Testis (tissue), 3 donors: ENCODE data around the gene PRPH. TPM values are rescaled to one million over a fixed set of nuclear protein-coding genes. Genes with fewer than 3 reads are reported as not detected.
A peak's percentile ranks its signal among the peaks of the same experiment; 100 is the strongest.

ENCODE experiments used
- DNase-seq: peaks from one replicate; pipeline ENCODE4 v3.0.0-alpha.2; 2019
- H3K27ac ChIP-seq, 2 donors: fragments of 200-600 bp; sonication (generic); one replicate each; pipeline ENCODE4 v1.5.1; 2019
- H3K27me3 ChIP-seq: fragments of 200-600 bp; sonication (generic); one replicate; pipeline ENCODE4 v1.5.1; 2019
- H3K36me3 ChIP-seq: fragments of 200-600 bp; sonication (generic); one replicate; pipeline ENCODE4 v1.5.1; 2017; ENCODE audit warnings: low read depth; ENCODE audit errors: missing control alignments
- H3K4me1 ChIP-seq: fragments of 200-600 bp; sonication (generic); one replicate; pipeline ENCODE4 v1.5.1; 2019
- H3K4me3 ChIP-seq, 2 donors: fragments of 200-600 bp; sonication (generic); one replicate each; pipeline ENCODE4 v1.5.1; 2017 to 2019
- H3K9me3 ChIP-seq: fragments of 200-600 bp; sonication (generic); one replicate; pipeline ENCODE4 v1.5.1; 2017
- CTCF ChIP-seq, 3 experiments: fragments of 450-650 bp in 2 of 3; fragments of 200-600 bp in 1 of 3; sonication (generic) in 1 of 3; IDR thresholded peaks; one replicate each; pipeline ENCODE4 v1.5.1; 2016 to 2019; ENCODE audit warnings: antibody characterized with exemption in 3 of 3, mild to moderate bottlenecking in 2 of 3, moderate library complexity in 1 of 3
- POLR2A ChIP-seq: fragments of 450-650 bp; IDR thresholded peaks from one replicate; pipeline ENCODE4 v1.6.1; 2017; ENCODE audit warnings: antibody characterized with exemption, mild to moderate bottlenecking, moderate library complexity
- WGBS, 2 donors: methylation state at CpG; one replicate each; pipeline ENCODE4 v1.1.5; 2018; 5-methylcytosine and 5-hydroxymethylcytosine counted together
- intact Hi-C: fragments of 100-400 bp; cut with DNase I; formaldehyde crosslinking; loops from one replicate; pipeline ENCODE4 v1.15.1; 2023; ENCODE audit warnings: low total_unique reads
- polyA plus RNA-seq: library from polyadenylated mRNA; stranded (reverse); fragments of 350-450 nt; fragmentation: Illumina TruSeq; extraction: RNeasy Lipid Tissue Mini Kit (QIAGEN cat#74804); gene quantifications from one replicate; pipeline ENCODE4 v1.2.3, GENCODE V29; 2014; ENCODE audit warnings: low read depth, low replicate concordance; ENCODE audit not compliant: insufficient read depth
- total RNA-seq, 2 donors: library from RNA; depleted of rRNA; stranded (reverse); fragments of >200 nt; gene quantifications; one replicate each; pipeline ENCODE4 v1.2.3, GENCODE V29; 2016

Gene PRPH
- total and polyA plus RNA-seq, 3 donors from 2014 or later = 36.5 to 112 (median 50.0) TPM

- Histone ChIP-seq H3K4me3 (peak overlapping the region; percentile 27 to 39), H3K36me3 (no peaks in the 10 kb centered on the region), H3K27me3 (no peaks in the 10 kb centered on the region), H3K27ac (no peak overlapping the region), H3K9me3 (no peaks in the 10 kb centered on the region), H3K4me1 (peaks cover 45% of the 10 kb centered on the region)
- no peak for DNase-seq
- intact Hi-C loops = loop anchor here (10.0 kb wide), 1 partner anchor 172 kb away; no protein-coding TSS in a partner anchor
- TF ChIP-seq POLR2A (no peak), CTCF (IDR thresholded peaks at IDR 0.05) (no peak)
- 4 to 8% methylated on average over 9 to 33 of the region's 33 CpGs for WGBS, 2 donors
Observed at GRCh38 chr12:49342914-49343731, 48.2 kb downstream of the PRPH start.

GRCh38 chr12:49344486-49345050 is 49.6 kb downstream of the PRPH start:
- no peak for TF ChIP-seq CTCF (IDR thresholded peaks at IDR 0.05)
- no peak for TF ChIP-seq POLR2A
- H3K27ac ChIP-seq = no peak overlapping the region
- no peaks in the 10 kb centered on the region for H3K9me3 ChIP-seq
- 22 to 42% methylated on average over 12 to 15 of the region's 15 CpGs for WGBS, 2 donors
- H3K36me3 ChIP-seq = no peaks in the 10 kb centered on the region
- H3K27me3 ChIP-seq = no peaks in the 10 kb centered on the region
- intact Hi-C loops = loop anchor here (10.0 kb wide), 1 partner anchor 170 kb away; no protein-coding TSS in a partner anchor
- peak overlapping the region in 1 of 2 donors; percentile 49 for H3K4me3 ChIP-seq
- DNase-seq = peak; percentile 9
- peaks cover 48% of the 10 kb centered on the region for H3K4me1 ChIP-seq

GRCh38 chr12:49345051-49345824 is 50.3 kb downstream of the PRPH start:
- H3K4me3 ChIP-seq = peak overlapping the region; percentile 18 to 49
- no peak overlapping the region for H3K27ac ChIP-seq
- no peaks in the 10 kb centered on the region for H3K27me3 ChIP-seq
- H3K4me1 ChIP-seq = peaks cover 48% of the 10 kb centered on the region
- intact Hi-C loops = loop anchor here (10.0 kb wide), 1 partner anchor 170 kb away; no protein-coding TSS in a partner anchor
- WGBS, 2 donors = 2 to 13% methylated on average over 9 to 48 of the region's 70 CpGs
- no peak for TF ChIP-seq POLR2A
- no peak for TF ChIP-seq CTCF (IDR thresholded peaks at IDR 0.05)
- no peaks in the 10 kb centered on the region for H3K9me3 ChIP-seq
- peak; percentile 30 for DNase-seq
- no peaks in the 10 kb centered on the region for H3K36me3 ChIP-seq

GRCh38 chr12:49345825-49346658 is 51.1 kb downstream of the PRPH start:
- Histone ChIP-seq H3K4me3 (peak overlapping the region in 1 of 2 donors; percentile 49), H3K9me3 (no peaks in the 10 kb centered on the region), H3K27me3 (no peaks in the 10 kb centered on the region), H3K36me3 (no peaks in the 10 kb centered on the region), H3K4me1 (peaks cover 48% of the 10 kb centered on the region), H3K27ac (no peak overlapping the region)
- intact Hi-C loops = loop anchor here (10.0 kb wide), 1 partner anchor 169 kb away; no protein-coding TSS in a partner anchor
- peak; percentile 12 for DNase-seq
- 3% methylated on average over 57 to 61 of the region's 61 CpGs for WGBS, 2 donors
- TF ChIP-seq POLR2A (no peak), CTCF (IDR thresholded peaks at IDR 0.05) (no peak)
